LNCAP (cell line): ENCODE measurements around the gene N4BP2.

Experiments
- CTCF ChIP-seq: fragments of 450-650 bp; IDR thresholded peaks from 2 replicates; pipeline ENCODE4 v1.5.1; 2017; ENCODE audit warnings: mild to moderate bottlenecking

N4BP2 gene

DNA sequence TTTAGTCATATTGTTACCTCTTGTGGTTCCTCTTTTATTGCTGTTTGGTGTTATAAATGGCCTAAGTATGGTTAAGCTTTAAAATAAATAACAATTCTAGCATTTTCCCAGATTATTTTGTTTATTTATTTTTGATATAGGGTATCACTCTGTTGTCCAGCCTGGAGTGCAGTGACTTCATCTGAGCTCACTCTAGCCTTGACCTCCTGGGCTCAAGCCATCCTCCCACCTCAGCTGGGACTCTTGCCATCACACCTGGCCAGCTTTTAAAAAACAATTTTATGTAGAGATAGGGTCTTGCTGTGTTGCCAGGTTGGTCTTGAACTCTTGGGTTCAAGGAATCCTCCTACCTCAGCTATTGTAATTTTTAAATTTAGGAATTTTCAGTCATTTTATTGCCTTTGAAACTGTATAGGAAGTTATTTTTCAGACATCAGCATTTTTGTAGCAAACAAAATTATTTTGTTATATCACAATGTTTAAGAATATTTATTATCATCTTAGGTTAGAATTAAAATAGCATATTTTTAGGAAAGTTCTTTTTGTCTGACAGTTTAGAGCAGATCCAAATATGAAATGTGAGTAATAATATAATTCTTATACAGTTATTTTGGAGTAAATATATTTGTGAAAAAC lies 73.9 kb downstream of the N4BP2 start:
- TF ChIP-seq CTCF: no peak

GRCh38 chr4:40132816-40133215 lies 76.2 kb downstream of the N4BP2 start:
- TF ChIP-seq CTCF: no peak

DNA sequence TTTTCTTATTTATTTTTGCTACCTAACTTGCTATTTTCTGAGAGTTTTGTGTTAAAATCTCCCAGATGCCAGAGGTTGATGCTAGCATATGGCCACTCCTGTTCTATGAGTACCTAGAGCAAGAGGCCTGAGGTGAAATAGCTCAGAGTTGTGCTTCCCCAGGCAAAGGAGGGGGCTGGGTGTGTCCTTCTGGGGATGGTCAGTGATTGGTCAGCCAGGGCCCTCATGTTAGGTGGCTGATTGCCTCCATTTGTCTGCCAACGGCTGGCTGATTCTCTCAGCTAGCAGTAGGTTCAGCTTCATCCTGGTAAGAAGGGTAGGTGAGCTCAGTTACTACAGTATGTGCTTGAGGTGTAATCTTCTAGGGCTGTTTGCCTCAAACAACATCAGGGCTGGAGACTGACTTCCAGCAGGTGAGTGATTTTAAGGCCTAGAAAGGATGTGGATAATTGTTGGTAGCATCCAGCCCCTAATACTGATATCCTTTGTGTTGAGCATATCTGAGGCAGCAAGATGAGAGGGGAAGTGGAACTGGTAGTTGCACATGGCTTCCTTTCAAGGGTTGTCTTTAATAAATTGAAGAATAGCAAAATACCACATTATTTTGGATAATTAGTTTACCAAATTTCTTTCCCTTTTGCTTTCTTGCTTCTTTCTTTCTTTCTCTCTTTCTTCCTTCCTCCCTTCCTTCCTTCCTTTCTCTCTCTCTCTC lies 77.7 kb downstream of the N4BP2 start:
- TF ChIP-seq CTCF: no peak

GRCh38 chr4:40140196-40140595 lies 83.5 kb downstream of the N4BP2 start:
- TF ChIP-seq CTCF: no peak

DNA sequence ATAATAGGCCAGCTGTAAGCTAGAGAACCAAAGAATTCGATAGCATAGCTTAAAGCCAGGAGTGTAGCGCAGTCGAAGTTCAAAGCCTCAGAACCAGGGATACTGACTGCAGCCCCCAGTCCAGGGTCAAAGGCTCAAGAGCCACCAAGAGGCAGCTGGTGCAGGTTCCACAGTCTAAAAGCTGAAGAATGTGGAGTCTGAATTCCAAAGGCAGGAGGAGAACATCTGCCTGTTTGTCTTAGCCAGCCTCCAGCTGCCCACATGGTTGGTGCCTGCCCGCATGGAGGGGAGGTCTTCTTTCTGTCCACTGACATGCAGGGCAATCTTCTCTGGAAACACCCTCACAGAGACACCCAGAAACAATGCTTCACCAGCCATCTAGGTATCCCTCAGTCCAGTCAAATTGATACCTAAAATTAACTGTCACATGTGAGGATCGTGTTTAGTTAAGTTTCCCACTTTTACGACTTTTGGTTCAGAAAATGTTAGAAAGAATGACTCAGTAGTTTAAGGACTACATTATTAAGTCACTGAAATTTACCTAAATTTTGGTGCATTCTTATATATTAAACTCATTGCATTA lies 87.4 kb downstream of the N4BP2 start:
- TF ChIP-seq CTCF: no peak

DNA sequence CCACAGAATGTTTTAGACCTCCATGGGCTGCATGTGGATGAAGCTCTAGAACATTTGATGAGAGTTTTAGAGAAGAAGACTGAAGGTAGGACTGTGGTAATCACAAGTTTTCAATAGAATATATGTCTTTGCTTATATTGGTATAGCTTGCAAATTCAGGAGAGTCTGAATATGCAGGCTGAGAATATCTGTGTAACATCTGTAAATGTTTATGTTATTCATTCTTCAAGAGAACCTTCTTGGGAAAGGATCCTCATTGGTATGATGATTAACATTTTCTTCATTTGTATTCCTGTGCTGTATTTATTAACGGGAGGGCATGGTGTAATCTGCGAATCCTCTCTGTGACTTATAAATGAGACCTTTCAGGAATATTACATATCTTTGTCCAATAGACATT lies 88.1 kb downstream of the N4BP2 start:
- TF ChIP-seq CTCF: no peak

DNA sequence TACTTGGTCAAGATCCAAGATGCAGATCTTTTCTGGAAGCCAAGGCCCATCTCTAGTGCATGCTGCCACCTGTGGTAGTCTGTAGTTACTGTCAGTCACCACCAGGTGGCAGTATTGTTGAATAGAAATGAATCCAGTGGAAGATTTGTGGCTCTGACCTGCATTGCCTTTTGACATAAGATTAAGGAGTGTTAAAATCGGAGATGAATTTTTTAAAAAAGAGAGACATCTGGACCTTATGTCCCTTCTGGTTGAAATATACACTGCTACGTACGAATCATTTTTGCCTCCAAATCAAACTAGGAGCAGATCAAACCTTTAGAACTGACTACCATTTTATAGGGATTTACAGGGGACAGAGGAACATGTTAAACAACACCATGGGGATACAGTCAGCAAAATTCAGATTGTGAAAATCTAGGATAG lies 93.3 kb downstream of the N4BP2 start:
- TF ChIP-seq CTCF: peak; percentile 87
